AG08396 (cell line): ENCODE data around the gene VEGFA.
"Not testable (repeated sequence)": the region's sequence is repeated elsewhere in the genome, so short reads cannot be mapped to it uniquely, and the experiment has no call there.

ENCODE experiments used
- DNase-seq: peaks from one replicate; pipeline ENCODE4 v3.0.0; 2012; ENCODE audit warnings: low spot score, mixed read lengths

VEGFA gene

GRCh38 chr6:43803783-43804549, 34.0 kb downstream of the VEGFA start:
- DNase-seq = no peak

- DNase-seq = no peak
Observed at GRCh38 chr6:43804550-43805223, 34.7 kb downstream of the VEGFA start.

- no peak for DNase-seq
Observed at GRCh38 chr6:43805699-43806042, 35.7 kb downstream of the VEGFA start.

GRCh38 chr6:43806043-43806757, 36.2 kb downstream of the VEGFA start:
- no peak for DNase-seq

- no peak for DNase-seq
Observed at GRCh38 chr6:43806758-43807227, 36.8 kb downstream of the VEGFA start.

GRCh38 chr6:43807228-43808061, 37.4 kb downstream of the VEGFA start:
- DNase-seq = no peak

- DNase-seq = no peak
Observed at GRCh38 chr6:43808412-43808811, 38.4 kb downstream of the VEGFA start.

- no peak for DNase-seq
Observed at GRCh38 chr6:43809417-43810305, 39.6 kb downstream of the VEGFA start.

- DNase-seq = no peak
Observed at GRCh38 chr6:43810965-43811732, 41.1 kb downstream of the VEGFA start.

DNA sequence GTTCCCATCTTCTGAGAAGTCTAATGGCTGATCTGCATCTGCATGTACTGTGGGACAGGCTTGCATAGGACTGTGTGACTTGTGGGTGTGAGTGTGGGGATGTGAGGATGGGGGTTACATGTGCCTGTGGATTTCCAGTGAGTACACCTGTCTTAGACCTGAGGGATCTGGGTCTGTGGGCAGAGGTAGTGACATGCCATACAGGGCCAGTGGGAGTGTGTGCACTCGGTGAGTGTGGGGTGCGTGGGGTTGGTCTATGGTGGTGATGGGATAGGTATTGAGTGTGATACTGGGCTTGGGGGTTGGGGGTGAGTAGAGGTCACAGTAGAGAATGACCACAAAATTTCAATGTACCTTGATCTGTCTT, 41.7 kb downstream of the VEGFA start:
- DNase-seq = no peak

DNA sequence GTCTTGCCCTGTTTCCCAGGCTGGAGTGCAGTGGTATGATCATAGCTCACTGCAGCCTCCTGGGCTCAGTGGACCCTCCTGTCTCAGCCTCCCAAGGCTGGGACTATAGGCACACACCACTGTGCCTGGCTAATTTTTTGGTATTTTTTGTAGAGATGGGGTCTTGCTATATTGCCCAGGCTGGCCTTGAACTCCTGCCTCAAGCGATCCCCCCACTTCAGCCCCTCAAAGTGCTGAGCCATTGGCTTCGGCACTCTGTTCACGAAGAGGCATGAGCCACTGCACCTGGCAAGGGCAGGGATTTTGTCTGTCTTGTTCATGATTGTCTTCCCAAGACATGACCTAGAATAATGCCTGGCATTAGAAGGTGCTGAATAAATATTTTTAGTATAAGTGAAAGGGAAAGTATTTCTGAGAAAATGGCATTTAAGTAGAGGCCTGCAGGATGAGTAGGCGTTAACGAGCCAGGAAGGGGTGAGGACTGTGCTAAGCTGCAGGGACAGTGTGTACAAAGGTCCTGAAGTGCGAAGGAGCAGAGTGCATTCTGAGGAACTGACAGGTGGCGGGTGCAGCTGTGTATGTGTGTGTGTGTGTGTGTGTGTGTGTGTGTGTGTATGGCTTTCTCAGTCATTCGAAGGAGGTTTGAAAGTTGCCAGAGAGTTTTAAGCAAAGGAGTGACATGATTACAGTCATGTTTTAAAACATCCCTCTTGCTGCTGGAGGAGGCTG, 43.0 kb downstream of the VEGFA start:
- DNase-seq = no peak

DNA sequence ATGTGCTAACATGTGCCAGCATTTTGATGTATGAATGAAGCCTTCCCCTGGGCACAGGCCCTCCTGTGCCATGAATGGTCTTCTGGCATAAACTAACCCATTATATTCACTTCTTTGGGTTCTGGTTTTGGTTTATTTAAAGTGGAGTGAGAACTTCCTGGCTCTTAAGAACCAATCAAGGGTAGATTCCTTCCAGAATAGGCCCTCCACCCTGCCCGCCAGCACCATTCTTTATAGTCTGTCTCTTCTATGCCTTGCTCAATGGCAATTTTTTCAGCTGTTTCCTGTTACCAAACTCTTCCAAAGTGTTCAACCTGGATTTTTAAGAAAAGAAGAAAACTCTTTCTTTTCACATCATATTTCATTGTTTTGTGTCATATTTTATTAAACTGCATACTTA, 44.1 kb downstream of the VEGFA start:
- no peak for DNase-seq

DNA sequence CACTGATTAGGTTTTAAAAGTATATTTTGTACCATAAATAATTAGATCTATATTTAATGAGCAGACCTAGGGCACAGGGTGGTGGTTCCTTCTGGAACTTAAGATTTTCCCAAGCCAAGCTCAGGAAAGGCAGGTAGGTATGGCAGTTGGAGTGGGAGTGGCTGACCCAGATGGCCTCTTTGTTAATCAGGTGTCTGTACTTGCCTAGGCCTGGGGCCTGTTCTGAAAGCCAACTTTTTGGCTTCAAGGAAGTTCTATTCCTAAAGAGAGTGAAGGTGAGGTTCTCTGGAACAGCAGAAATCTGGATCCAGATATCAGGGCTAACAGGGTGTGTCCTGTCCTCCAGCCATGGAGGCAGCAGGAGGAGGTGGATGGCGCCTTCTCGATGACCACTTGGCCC, 44.9 kb downstream of the VEGFA start:
- DNase-seq = no peak

- DNase-seq = peak; percentile 46
Observed at GRCh38 chr6:43817192-43817591, 47.2 kb downstream of the VEGFA start.

GRCh38 chr6:43818973-43819372, 49.0 kb downstream of the VEGFA start:
- not testable (repeated sequence) for DNase-seq

DNA sequence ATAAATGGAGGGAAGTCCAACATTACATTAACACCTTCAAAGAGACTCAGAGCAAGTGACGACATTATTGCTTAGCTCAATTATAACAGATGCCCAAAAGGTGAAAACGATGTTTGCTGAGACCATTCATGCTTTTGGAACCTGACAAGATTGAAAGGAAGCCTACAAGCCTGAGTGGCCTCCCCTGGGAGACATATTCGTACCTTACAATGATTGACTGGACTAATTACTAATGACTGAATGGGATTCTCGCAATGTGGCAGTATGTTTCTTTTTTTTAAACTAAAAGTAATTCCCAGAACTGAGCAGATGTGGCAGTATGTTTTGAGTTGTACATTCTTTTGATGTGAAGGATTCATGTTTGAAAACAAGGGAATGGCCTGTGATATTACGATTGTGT, 49.9 kb downstream of the VEGFA start:
- no peak for DNase-seq

GRCh38 chr6:43820486-43820885, 50.5 kb downstream of the VEGFA start:
- DNase-seq = no peak

DNA sequence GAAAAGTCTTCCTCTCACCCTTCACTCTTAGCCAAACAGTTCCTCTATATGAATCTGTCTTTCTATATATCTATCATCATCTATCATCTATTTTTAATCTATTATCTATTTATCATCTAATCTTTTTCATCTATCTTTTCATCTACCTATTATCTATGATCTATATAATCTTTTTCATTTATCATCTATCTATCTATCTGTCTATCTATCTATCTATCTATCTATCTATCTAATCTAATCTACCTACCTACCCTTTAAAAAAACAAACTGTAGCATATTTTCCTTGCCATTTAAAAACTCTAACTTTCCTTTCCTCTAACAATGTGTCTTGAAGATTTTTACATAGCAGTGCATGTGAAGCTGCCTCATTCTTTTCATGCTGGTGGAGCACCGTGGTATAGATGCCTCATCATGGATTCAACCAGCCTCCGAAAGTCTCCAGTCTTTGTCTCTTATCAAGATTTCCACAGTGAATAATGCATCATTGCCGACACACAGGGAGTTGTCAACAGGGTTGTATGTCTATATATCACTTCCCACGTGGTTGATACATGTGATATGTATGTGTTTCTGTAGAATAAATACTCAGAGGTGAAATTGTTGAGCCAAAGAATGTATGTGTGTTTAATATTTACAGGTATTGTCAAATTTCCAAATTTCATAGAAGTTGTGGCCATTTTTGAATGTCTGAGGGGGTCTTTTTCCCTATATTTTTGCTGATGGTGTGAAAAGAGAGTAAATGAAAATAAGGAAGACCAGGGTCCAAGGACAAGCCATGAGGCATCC, 51.3 kb downstream of the VEGFA start:
- no peak for DNase-seq

DNA sequence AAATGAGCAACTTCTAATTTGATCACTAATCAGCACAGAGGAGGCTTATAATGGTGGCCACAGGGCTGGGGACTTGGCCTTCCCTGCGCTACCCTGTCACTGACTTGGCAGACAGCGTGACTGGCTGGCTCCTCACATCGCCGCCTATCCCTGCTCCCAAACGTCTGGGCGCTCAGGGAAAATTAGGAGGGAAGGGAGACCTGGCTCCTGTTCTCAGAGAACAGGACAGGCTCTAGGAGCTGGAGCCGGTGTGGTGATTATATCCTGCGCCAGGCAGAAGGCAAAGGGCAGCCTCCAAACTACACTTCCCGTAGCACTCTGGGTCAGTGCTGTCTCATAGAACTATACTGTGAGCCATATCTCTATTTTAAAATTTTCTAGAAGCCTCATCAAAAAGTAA, 53.4 kb downstream of the VEGFA start:
- no peak for DNase-seq
